NCI-H146 treated with DMSO at 0.1 percent for 48 hours (cell line): ENCODE measurements around the gene MIEN1.
"Not testable (repeated sequence)": the region's sequence is repeated elsewhere in the genome, so short reads cannot be mapped to it uniquely, and the experiment has no call there.

Experiments used
- DNase-seq: peaks from one replicate; lab custom pipeline; 2025; ENCODE audit not compliant: unreplicated experiment; lab: John Stamatoyannopoulos, UW

The MIEN1 gene

GRCh38 chr17:39742126-39742855, 12.0 kb upstream of the MIEN1 start:
- DNase-seq, result no peak

GRCh38 chr17:39740357-39741111, 10.2 kb upstream of the MIEN1 start:
- DNase-seq, result no peak

GRCh38 chr17:39739885-39740356, 9.6 kb upstream of the MIEN1 start:
- no peak for DNase-seq

- peak; percentile 61 for DNase-seq
Measured at GRCh38 chr17:39738983-39739884, 8.9 kb upstream of the MIEN1 start.

GRCh38 chr17:39738568-39738901, 8.2 kb upstream of the MIEN1 start:
- DNase-seq, result peak; percentile 31

GRCh38 chr17:39737760-39738567, 7.6 kb upstream of the MIEN1 start, which contains the start of gene GRB7:
Gene GRB7, plus strand, starts transcription at chr17:39737938. Its CDS starts 4,364 bp downstream, at chr17:39742302.
- peak; percentile 61 for DNase-seq

GRCh38 chr17:39737206-39737759, 7.0 kb upstream of the MIEN1 start:
- peak; percentile 55 for DNase-seq

- no peak for DNase-seq
Measured at GRCh38 chr17:39736319-39737165, 6.2 kb upstream of the MIEN1 start.

- DNase-seq, result no peak
Measured at GRCh38 chr17:39735882-39736281, 5.5 kb upstream of the MIEN1 start.

GRCh38 chr17:39732586-39732985, 2.3 kb upstream of the MIEN1 start:
- no peak for DNase-seq

- no peak for DNase-seq
Measured at GRCh38 chr17:39729280-39729851, 966 bp downstream of the MIEN1 start.

- DNase-seq, result no peak
Measured at GRCh38 chr17:39727556-39727955, 2.8 kb downstream of the MIEN1 start.

GRCh38 chr17:39726617-39727016, 3.7 kb downstream of the MIEN1 start:
- no peak for DNase-seq

- not testable (repeated sequence) for DNase-seq
Measured at GRCh38 chr17:39725923-39726322, 4.4 kb downstream of the MIEN1 start.

GRCh38 chr17:39724731-39725130, 5.6 kb downstream of the MIEN1 start:
- no peak for DNase-seq

- DNase-seq, result no peak
Measured at GRCh38 chr17:39722965-39723848, 7.1 kb downstream of the MIEN1 start.

GRCh38 chr17:39722104-39722503, 8.2 kb downstream of the MIEN1 start:
- DNase-seq, result no peak
